ENCODE results near the gene C10orf62.

DNA sequence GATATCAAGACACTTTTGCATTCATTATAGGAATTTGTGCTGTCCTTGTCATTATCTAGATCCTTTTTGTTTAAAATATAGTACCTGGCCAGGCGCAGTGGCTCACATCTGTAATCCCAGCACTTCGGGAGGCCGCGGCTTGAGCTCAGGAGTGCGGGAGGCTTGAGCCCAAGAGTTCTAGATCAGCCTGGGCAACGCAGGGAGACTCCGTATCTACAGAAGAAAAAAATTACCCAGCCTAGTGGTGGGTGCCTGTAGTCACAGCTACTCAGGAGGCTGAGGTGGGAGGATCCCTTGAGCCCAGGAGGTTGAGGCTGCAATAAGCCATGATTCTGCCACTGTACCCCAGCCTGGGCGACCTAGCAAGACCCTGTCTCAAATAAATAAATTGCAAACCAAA, 44.4 kb downstream of the C10orf62 start:
- no peak for TF ChIP-seq GATA3 (IDR thresholded peaks at IDR 0.05; ENCODE audit: low read depth, low read length)
- TF ChIP-seq GATA2 (IDR thresholded peaks at IDR 0.05; ENCODE audit: low read depth, low read length), result no peak

All from SH-SY5Y (cell line).